HFF-Myc (cell line): ENCODE results near the gene SHROOM3.

Experiments
- DNase-seq: peaks from one replicate; pipeline ENCODE4 v3.0.0-alpha.2; 2011; ENCODE audit warnings: low read depth; ENCODE audit errors: extremely low read depth
- H3K4me3 ChIP-seq: replicated peaks from 2 replicates; pipeline ENCODE4 v1.5.1; 2011; ENCODE audit warnings: low read depth, mild to moderate bottlenecking, control low read depth, low read length
- CTCF ChIP-seq: IDR thresholded peaks from 2 replicates; pipeline ENCODE4 v1.5.1; 2012; ENCODE audit warnings: mild to moderate bottlenecking, low read depth, low read length, control low read depth; ENCODE audit errors: missing control alignments

Gene SHROOM3

GRCh38 chr4:76434901-76435527 is at the start of gene SHROOM3:
Gene SHROOM3, plus strand, starts transcription at chr4:76435229. Its CDS starts 824 bp downstream, at chr4:76436053.
- no peak for DNase-seq
- TF ChIP-seq CTCF = no peak
- H3K4me3 ChIP-seq = no peak within 1 kb of the TSS

- TF ChIP-seq CTCF = no peak
Measured at GRCh38 chr4:76385974-76386373, 49.1 kb upstream of the SHROOM3 start.

GRCh38 chr4:76386566-76387305 is 48.3 kb upstream of the SHROOM3 start:
- TF ChIP-seq CTCF = no peak
- H3K4me3 ChIP-seq = no peak overlapping the region
- no peak for DNase-seq

More at GRCh38 chr4:76385974-76386373, 49.1 kb upstream of the SHROOM3 start:
- no peak for DNase-seq
- no peak overlapping the region for H3K4me3 ChIP-seq

- DNase-seq = no peak
Measured at GRCh38 chr4:76388160-76388908, 46.7 kb upstream of the SHROOM3 start.

GRCh38 chr4:76401654-76402053 is 33.4 kb upstream of the SHROOM3 start:
- no peak for DNase-seq
- no peak overlapping the region for H3K4me3 ChIP-seq
- no peak for TF ChIP-seq CTCF

More at GRCh38 chr4:76388160-76388908, 46.7 kb upstream of the SHROOM3 start:
- no peak for TF ChIP-seq CTCF
- H3K4me3 ChIP-seq = no peak overlapping the region

- TF ChIP-seq CTCF = no peak
- no peak for DNase-seq
- H3K4me3 ChIP-seq = no peak overlapping the region
Measured at GRCh38 chr4:76406081-76406480, 28.9 kb upstream of the SHROOM3 start.
